Tongue (tissue), 2 donors: ENCODE data around the gene PLEKHM2. TPM values are rescaled to one million over a fixed set of nuclear protein-coding genes. Genes with fewer than 3 reads are reported as not detected.

Source experiments
- DNase-seq: peaks from one replicate; pipeline ENCODE4 v3.0.0-alpha.2; 2015
- total RNA-seq: library from RNA; depleted of rRNA; stranded (reverse); fragments of >200 nt; gene quantifications from one replicate; pipeline ENCODE4 v1.2.3, GENCODE V29; 2014

The PLEKHM2 gene
- total RNA-seq, 1 donor from 2014 or later: 55.1 TPM

GRCh38 chr1:15739745-15740144, 55.6 kb downstream of the PLEKHM2 start:
- DNase-seq: no peak

- DNase-seq: peak; percentile 84
These were observed 57.1 kb downstream of the PLEKHM2 start for GRCh38 chr1:15740924-15741850.

- DNase-seq: no peak
These were observed 58.2 kb downstream of the PLEKHM2 start, which contains the start of gene TMEM82 for GRCh38 chr1:15742339-15742801. TMEM82 (plus strand) TSS chr1:15742499; CDS start chr1:15742560, 61 bp downstream.

- no peak for DNase-seq
These were observed 60.1 kb downstream of the PLEKHM2 start for GRCh38 chr1:15744122-15744679.

GRCh38 chr1:15747378-15747777, 63.3 kb downstream of the PLEKHM2 start:
- no peak for DNase-seq

GRCh38 chr1:15748264-15748663, 64.1 kb downstream of the PLEKHM2 start:
- no peak for DNase-seq

- no peak for DNase-seq
These were observed 64.7 kb downstream of the PLEKHM2 start for GRCh38 chr1:15748690-15749398.

GRCh38 chr1:15749399-15750291, 65.5 kb downstream of the PLEKHM2 start:
- DNase-seq: no peak

- no peak for DNase-seq
These were observed 66.8 kb downstream of the PLEKHM2 start for GRCh38 chr1:15750924-15751323.

GRCh38 chr1:15751717-15752116, 67.6 kb downstream of the PLEKHM2 start:
- no peak for DNase-seq

GRCh38 chr1:15753776-15754175, 69.7 kb downstream of the PLEKHM2 start:
- DNase-seq: no peak

GRCh38 chr1:15755021-15755645, 71.0 kb downstream of the PLEKHM2 start:
- DNase-seq: no peak

GRCh38 chr1:15755646-15756040, 71.5 kb downstream of the PLEKHM2 start:
- no peak for DNase-seq

- peak; percentile 66 for DNase-seq
These were observed 72.3 kb downstream of the PLEKHM2 start for GRCh38 chr1:15756143-15757015.

GRCh38 chr1:15757016-15757543, 73.0 kb downstream of the PLEKHM2 start:
- no peak for DNase-seq

- DNase-seq: no peak
These were observed 73.6 kb downstream of the PLEKHM2 start for GRCh38 chr1:15757575-15758342.

GRCh38 chr1:15758343-15758931, 74.3 kb downstream of the PLEKHM2 start, which contains the start of gene FBLIM1:
FBLIM1 (plus strand) TSS chr1:15758795; CDS start chr1:15764984, 6,189 bp downstream.
- peak; percentile 63 for DNase-seq

GRCh38 chr1:15758953-15759661, 75.0 kb downstream of the PLEKHM2 start:
- DNase-seq: peak; percentile 72
